22Rv1 (cell line): Measurements from ENCODE around the gene IFNG.

Source experiments
- H3K27ac ChIP-seq: fragments of 450-650 bp; 2 replicates; pipeline ENCODE4 v1.5.1; 2017
- CTCF ChIP-seq: fragments of 450-650 bp; IDR thresholded peaks from 2 replicates; pipeline ENCODE4 v1.5.1; 2017; ENCODE audit warnings: mild to moderate bottlenecking
- ZFX ChIP-seq: fragments of 450-650 bp; IDR thresholded peaks from 2 replicates; pipeline ENCODE4 v1.6.1; 2017; ENCODE audit warnings: antibody characterized with exemption, borderline replicate concordance

The IFNG gene

GRCh38 chr12:68131867-68132414 is 27.6 kb downstream of the IFNG start:
- no peak overlapping the region for H3K27ac ChIP-seq

GRCh38 chr12:68129979-68130378 is 29.6 kb downstream of the IFNG start:
- TF ChIP-seq CTCF (no peak), ZFX (no peak)
- no peak overlapping the region for H3K27ac ChIP-seq

More at GRCh38 chr12:68131867-68132414, 27.6 kb downstream of the IFNG start:
- TF ChIP-seq ZFX = no peak
- no peak for TF ChIP-seq CTCF

- no peak overlapping the region for H3K27ac ChIP-seq
- TF ChIP-seq ZFX (no peak), CTCF (no peak)
Observed at GRCh38 chr12:68122236-68122920, 37.2 kb downstream of the IFNG start.

GRCh38 chr12:68121143-68121542 is 38.4 kb downstream of the IFNG start:
- no peak for TF ChIP-seq CTCF
- TF ChIP-seq ZFX = no peak
- H3K27ac ChIP-seq = no peak overlapping the region

GRCh38 chr12:68119724-68120211 is 39.8 kb downstream of the IFNG start:
- no peak for TF ChIP-seq ZFX
- TF ChIP-seq CTCF = no peak
- no peak overlapping the region for H3K27ac ChIP-seq

- TF ChIP-seq ZFX (no peak), CTCF (no peak)
- no peak overlapping the region for H3K27ac ChIP-seq
Observed at GRCh38 chr12:68119250-68119649, 40.3 kb downstream of the IFNG start.

GRCh38 chr12:68118096-68118755 is 41.3 kb downstream of the IFNG start:
- no peak overlapping the region for H3K27ac ChIP-seq
- no peak for TF ChIP-seq CTCF
- TF ChIP-seq ZFX = no peak
